Suprapubic skin (tissue), 4 donors: Measurements from ENCODE around the gene CMTM8. TPM values are rescaled to one million over a fixed set of nuclear protein-coding genes. Genes with fewer than 3 reads are reported as not detected.

Experiments used
- DNase-seq, 2 donors: peaks; one replicate each; pipeline ENCODE4 v3.0.0-alpha.2; 2019; ENCODE audit warnings: low spot score in 2 of 2
- H3K27ac ChIP-seq: fragments of 200-600 bp; sonication (generic); one replicate; pipeline ENCODE4 v1.5.1; 2019
- H3K27me3 ChIP-seq: fragments of 200-600 bp; sonication (generic); one replicate; pipeline ENCODE4 v1.5.1; 2019
- H3K36me3 ChIP-seq: fragments of 200-600 bp; sonication (generic); one replicate; pipeline ENCODE4 v1.5.1; 2019
- H3K4me1 ChIP-seq: fragments of 200-600 bp; sonication (generic); one replicate; pipeline ENCODE4 v1.5.1; 2019
- H3K4me3 ChIP-seq: fragments of 200-600 bp; sonication (generic); one replicate; pipeline ENCODE4 v1.5.1; 2019; ENCODE audit warnings: mild to moderate bottlenecking
- H3K9me3 ChIP-seq: fragments of 200-600 bp; sonication (generic); one replicate; pipeline ENCODE4 v1.5.1; 2019
- CTCF ChIP-seq, 2 donors: fragments of 200-600 bp in 1 of 2; fragments of 450-650 bp in 1 of 2; sonication (generic) in 1 of 2; IDR thresholded peaks; one replicate each; pipeline ENCODE4 v1.5.1; 2016 to 2019; ENCODE audit warnings: antibody characterized with exemption in 2 of 2, mild to moderate bottlenecking in 1 of 2, moderate library complexity in 1 of 2
- EP300 ChIP-seq: sonication (generic); formaldehyde crosslinking; IDR thresholded peaks from one replicate; pipeline ENCODE4 v1.6.1; 2017; ENCODE audit warnings: antibody characterized with exemption
- POLR2A ChIP-seq, 2 donors: fragments of 450-650 bp; IDR thresholded peaks; one replicate each; pipeline ENCODE4 v1.6.1; 2017; ENCODE audit warnings: antibody characterized with exemption in 2 of 2, mild to moderate bottlenecking in 2 of 2, moderate library complexity in 2 of 2
- POLR2AphosphoS5 ChIP-seq, 3 donors: sonication (generic); formaldehyde crosslinking; IDR thresholded peaks; one replicate each; pipeline ENCODE4 v1.6.1; 2017; ENCODE audit warnings: antibody characterized with exemption in 3 of 3
- WGBS: methylation state at CpG from one replicate; pipeline ENCODE4 v1.1.5; 2018; 5-methylcytosine and 5-hydroxymethylcytosine counted together
- total RNA-seq, 4 donors: library from RNA; depleted of rRNA; stranded (reverse); fragments of >200 nt; gene quantifications; one replicate each; pipeline ENCODE4 v1.1.0, GENCODE V29; 2016

CMTM8 gene
- total RNA-seq, 4 donors from 2014 or later, result 7.4 to 16.3 (median 10.6) TPM

- no peak for DNase-seq
- H3K36me3 ChIP-seq, result no peaks in the 10 kb centered on the region
- WGBS, result 48% methylated on average over 2 of the region's 2 CpGs
- no peaks in the 10 kb centered on the region for H3K9me3 ChIP-seq
- no peak overlapping the region for H3K27ac ChIP-seq
- H3K27me3 ChIP-seq, result no peaks in the 10 kb centered on the region
- H3K4me3 ChIP-seq, result no peak overlapping the region
- H3K4me1 ChIP-seq, result peaks cover 14% of the 10 kb centered on the region
- TF ChIP-seq CTCF (IDR thresholded peaks at IDR 0.05) (no peak), POLR2A (IDR thresholded peaks at IDR 0.05) (no peak), EP300 (no peak), POLR2AphosphoS5 (IDR thresholded peaks at IDR 0.05) (no peak)
Observed at GRCh38 chr3:32395496-32395895, 157.0 kb downstream of the CMTM8 start.

- Histone ChIP-seq H3K4me3 (no peak overlapping the region), H3K27ac (no peak overlapping the region), H3K4me1 (peaks cover 33% of the 10 kb centered on the region), H3K36me3 (no peaks in the 10 kb centered on the region), H3K27me3 (no peaks in the 10 kb centered on the region), H3K9me3 (no peaks in the 10 kb centered on the region)
- no peak for TF ChIP-seq EP300
- no peak for TF ChIP-seq POLR2A (IDR thresholded peaks at IDR 0.05)
- TF ChIP-seq CTCF (IDR thresholded peaks at IDR 0.05), result no peak
- DNase-seq, result no peak
- WGBS, result 70% methylated on average over 2 of the region's 2 CpGs
Observed at GRCh38 chr3:32397941-32398340, 159.5 kb downstream of the CMTM8 start.

- Histone ChIP-seq H3K36me3 (no peaks in the 10 kb centered on the region), H3K4me1 (peaks cover 38% of the 10 kb centered on the region), H3K9me3 (no peaks in the 10 kb centered on the region), H3K27ac (no peak overlapping the region), H3K27me3 (no peaks in the 10 kb centered on the region), H3K4me3 (no peak overlapping the region)
- WGBS, result 72% methylated on average over 10 of the region's 10 CpGs
- no peak for TF ChIP-seq CTCF (IDR thresholded peaks at IDR 0.05)
- TF ChIP-seq POLR2AphosphoS5 (IDR thresholded peaks at IDR 0.05), result no peak
- no peak for TF ChIP-seq POLR2A (IDR thresholded peaks at IDR 0.05)
- TF ChIP-seq EP300, result no peak
- DNase-seq, result no peak
Observed at GRCh38 chr3:32398531-32398930, 160.1 kb downstream of the CMTM8 start.

- H3K36me3 ChIP-seq, result no peaks in the 10 kb centered on the region
- no peak overlapping the region for H3K4me3 ChIP-seq
- H3K4me1 ChIP-seq, result peaks cover 39% of the 10 kb centered on the region
- 35% methylated on average over 2 of the region's 2 CpGs for WGBS
- no peak for TF ChIP-seq POLR2AphosphoS5 (IDR thresholded peaks at IDR 0.05)
- peak; percentile 19 to 40 for TF ChIP-seq CTCF (IDR thresholded peaks at IDR 0.05)
- no peak for DNase-seq
- no peak overlapping the region for H3K27ac ChIP-seq
- H3K27me3 ChIP-seq, result no peaks in the 10 kb centered on the region
- no peaks in the 10 kb centered on the region for H3K9me3 ChIP-seq
Observed at GRCh38 chr3:32399030-32399620, 160.6 kb downstream of the CMTM8 start.

GRCh38 chr3:32401126-32401525 is 162.6 kb downstream of the CMTM8 start:
- Histone ChIP-seq H3K36me3 (no peaks in the 10 kb centered on the region), H3K4me1 (peaks cover 50% of the 10 kb centered on the region), H3K27me3 (no peaks in the 10 kb centered on the region), H3K9me3 (no peaks in the 10 kb centered on the region), H3K4me3 (peak overlapping the region; percentile 55), H3K27ac (peak overlapping the region; percentile 86)
- DNase-seq, result no peak
- 22% methylated on average over 11 of the region's 11 CpGs for WGBS
- TF ChIP-seq POLR2A (IDR thresholded peaks at IDR 0.05) (no peak), POLR2AphosphoS5 (IDR thresholded peaks at IDR 0.05) (no peak), EP300 (no peak), CTCF (IDR thresholded peaks at IDR 0.05) (no peak)
